Fibroblast of pulmonary artery (primary cell): Measurements from ENCODE around the gene CBLN3.
A peak's percentile ranks its signal among the peaks of the same experiment; 100 is the strongest.

Experiments used
- DNase-seq: peaks from one replicate; pipeline ENCODE4 v3.0.0-alpha.2; 2010; ENCODE audit warnings: low read depth
- H3K4me3 ChIP-seq: replicated peaks from 2 replicates; pipeline ENCODE4 v1.5.1; 2011; ENCODE audit warnings: low read depth, mild to moderate bottlenecking, control low read depth, low read length, moderate library complexity
- TF ChIP-seq, protein P1 (sequence below): IDR thresholded peaks from 2 replicates; pipeline ENCODE4 v1.5.1; 2011; ENCODE audit warnings: mild to moderate bottlenecking, control low read depth, low read length, inconsistent platforms; ENCODE audit errors: missing control alignments

CBLN3 gene

DNA sequence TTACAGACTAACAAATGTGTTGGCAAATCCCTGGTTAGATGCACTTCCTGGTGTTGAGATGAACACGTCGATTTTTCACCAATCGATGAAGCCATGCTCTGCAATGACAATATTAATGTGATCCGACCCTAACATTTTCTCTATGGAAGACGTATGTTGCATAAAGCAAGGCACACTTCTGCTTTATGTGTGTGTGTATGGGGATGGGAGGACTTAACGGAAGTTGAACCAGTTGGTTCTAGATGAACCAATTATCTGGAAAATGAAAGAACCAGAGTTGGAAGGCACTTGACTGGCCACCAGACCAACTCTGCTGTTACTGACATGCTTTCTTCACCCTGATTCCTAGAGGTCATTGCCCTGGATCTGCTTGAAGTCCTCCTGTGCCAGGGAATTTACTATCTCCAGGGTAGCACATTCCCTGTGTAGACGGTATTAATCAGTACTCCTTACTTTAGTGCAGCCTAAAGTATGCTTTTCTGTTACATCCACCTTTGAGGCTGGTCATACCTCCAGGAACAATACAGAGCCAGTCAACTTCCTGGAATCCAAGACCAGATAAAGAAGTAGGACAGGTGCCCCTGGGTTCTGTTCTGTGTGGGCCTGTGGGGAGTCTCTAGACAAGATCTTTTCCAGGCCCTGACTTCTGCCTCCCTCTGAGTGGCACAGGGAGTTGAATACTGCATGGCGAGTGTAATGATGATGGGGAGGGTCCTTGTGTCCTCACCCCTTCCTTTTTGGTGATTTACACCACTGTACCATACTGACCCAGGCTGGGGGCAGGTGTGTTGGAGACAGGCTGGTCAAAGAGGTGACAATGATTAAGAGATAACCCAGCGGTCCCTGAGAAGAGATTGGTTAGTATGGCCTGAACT, 9.0 kb upstream of the CBLN3 start:
- DNase-seq: no peak
- TF ChIP-seq, protein P1, sequence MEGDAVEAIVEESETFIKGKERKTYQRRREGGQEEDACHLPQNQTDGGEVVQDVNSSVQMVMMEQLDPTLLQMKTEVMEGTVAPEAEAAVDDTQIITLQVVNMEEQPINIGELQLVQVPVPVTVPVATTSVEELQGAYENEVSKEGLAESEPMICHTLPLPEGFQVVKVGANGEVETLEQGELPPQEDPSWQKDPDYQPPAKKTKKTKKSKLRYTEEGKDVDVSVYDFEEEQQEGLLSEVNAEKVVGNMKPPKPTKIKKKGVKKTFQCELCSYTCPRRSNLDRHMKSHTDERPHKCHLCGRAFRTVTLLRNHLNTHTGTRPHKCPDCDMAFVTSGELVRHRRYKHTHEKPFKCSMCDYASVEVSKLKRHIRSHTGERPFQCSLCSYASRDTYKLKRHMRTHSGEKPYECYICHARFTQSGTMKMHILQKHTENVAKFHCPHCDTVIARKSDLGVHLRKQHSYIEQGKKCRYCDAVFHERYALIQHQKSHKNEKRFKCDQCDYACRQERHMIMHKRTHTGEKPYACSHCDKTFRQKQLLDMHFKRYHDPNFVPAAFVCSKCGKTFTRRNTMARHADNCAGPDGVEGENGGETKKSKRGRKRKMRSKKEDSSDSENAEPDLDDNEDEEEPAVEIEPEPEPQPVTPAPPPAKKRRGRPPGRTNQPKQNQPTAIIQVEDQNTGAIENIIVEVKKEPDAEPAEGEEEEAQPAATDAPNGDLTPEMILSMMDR: no peak
- H3K4me3 ChIP-seq: no peak overlapping the region

DNA sequence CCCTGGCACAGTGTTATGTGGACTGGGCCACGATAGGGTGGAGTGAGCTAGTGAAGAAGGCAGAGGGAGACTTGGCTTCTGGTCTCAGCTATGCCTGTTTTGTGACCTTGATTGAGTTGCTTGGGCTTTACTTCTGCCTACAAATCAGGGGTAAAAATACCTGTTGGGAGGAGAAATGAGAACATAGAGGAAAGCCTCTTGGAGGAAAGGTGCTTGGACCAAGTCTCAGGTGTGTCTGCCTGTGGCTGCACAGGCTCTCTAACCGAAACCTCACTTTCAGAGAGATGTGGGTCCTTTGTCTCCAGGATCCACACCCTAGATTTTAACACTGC, 8.2 kb upstream of the CBLN3 start:
- H3K4me3 ChIP-seq: no peak overlapping the region
- TF ChIP-seq, protein P1: no peak
- DNase-seq: no peak

DNA sequence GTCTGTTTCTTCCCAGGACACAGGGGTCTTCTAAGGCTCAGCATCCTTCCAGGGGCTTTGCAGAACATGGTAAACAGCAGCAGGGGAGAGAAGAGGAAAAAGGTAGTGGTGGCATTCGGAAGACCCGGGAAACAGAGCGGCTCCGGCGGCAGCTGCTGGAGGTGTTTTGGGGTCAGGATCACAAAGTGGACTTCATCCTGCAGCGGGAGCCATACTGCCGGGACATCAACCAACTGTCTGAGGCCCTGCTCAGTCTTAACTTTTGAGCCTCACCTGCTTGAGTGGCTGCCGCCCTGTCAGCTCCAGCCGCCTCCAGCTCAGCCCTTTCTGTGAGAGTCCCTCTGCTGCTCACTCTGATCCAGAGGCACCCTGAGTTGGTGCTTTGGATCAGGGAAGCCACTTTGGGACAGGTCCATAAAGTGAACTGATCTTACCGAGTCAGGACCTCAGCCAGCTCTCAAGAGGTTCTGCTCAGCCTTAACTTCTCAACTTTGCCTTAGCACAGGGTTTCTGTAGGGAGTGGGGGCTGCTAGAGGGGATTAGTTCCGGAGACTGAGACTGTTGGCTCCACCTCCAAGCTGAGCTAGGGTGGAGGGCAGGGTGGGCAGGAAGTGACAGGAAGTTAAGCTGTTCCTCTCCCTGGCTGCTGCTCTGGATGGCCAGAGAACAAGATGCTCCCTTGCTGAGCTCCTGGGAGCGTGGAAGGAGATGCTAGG, 7.7 kb upstream of the CBLN3 start:
- TF ChIP-seq, protein P1: no peak
- no peak for DNase-seq
- no peak overlapping the region for H3K4me3 ChIP-seq

DNA sequence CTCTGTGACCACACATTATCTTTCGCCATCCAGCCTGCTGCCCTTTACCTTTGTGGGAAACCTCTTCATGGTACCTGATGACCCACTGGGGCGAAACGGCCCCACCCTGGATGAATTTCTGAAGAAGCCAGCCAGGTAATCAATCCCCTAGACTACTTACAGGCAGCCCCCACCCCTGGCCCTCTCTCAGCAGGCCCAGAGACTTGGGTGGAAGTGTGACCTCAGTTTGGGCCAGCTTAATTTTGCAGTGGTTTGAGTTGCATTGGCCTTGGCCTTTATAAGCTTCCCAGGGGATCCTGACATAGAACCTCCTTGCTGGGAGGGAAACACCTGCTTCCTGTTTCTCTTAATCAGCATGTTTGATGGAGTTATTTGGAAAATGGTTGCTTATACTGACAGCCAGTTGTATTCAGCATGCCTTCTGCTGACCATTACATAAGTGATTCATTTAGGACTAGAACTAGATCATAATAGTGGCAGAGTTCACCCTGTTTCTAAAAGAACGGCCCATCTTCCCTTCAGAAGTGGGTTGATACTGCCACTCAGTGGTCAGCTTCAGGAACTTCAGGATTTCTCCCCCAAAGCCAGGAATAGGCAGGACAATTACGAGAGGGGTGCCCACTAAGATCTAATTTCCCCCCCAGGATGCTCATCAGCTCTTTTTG, 7.0 kb upstream of the CBLN3 start:
- H3K4me3 ChIP-seq: no peak overlapping the region
- DNase-seq: peak; percentile 87
- TF ChIP-seq, protein P1: peak; percentile 84

DNA sequence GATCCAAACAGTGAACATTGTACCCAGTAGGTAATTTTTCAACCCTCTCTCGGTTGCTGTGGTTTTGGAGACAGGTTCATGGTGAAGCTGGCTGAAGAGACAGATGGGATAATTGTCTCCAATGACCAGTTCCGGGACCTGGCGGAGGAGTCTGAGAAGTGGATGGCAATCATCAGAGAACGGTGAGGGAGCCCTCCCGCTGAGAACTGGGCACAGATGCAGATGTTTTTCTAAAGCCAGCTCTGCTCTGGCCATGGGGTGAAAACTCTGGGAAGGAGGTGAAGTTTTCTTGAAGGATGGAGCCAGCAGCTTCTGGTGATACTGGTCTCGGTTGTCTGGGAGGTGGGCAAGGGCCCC, 6.5 kb upstream of the CBLN3 start:
- no peak for DNase-seq
- no peak overlapping the region for H3K4me3 ChIP-seq
- TF ChIP-seq, protein P1: no peak

DNA sequence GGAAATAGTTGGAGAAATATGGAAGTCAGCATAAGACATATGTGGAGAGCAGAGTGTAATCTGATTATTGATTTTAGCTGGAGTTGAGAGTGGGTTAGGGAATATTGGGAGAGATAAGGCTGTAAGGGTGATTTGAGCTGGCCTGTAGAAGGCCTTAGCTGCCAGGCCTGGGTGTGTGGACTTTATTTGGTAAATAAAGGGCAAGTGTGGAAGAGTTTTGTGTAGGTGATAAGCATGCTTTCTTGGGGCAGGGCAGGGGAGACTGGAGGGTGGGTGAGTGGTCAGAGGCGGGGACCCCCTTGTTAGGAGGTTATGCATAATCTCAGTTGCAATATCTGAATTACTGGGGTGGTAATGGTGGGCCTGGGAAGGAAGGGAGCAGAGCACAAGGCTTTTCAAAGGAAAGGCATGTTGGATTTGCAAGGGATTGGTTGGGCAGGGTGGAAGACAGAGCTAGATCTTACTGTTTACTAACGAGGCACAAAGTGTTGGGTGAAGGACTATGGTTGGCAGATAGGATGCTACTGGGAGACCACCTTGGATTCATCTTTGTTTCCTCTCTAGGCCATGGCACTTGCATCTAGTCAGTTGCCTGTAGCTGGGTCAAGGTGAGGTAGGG, 5.8 kb upstream of the CBLN3 start:
- TF ChIP-seq, protein P1: no peak
- no peak overlapping the region for H3K4me3 ChIP-seq
- DNase-seq: no peak
